RWPE2 (cell line): ENCODE results near the gene NIPSNAP2.
"Not testable (repeated sequence)": the region's sequence is repeated elsewhere in the genome, so short reads cannot be mapped to it uniquely, and the experiment has no call there.

Source experiments
- ATAC-seq: fragments of 200-7000 bp; cut with Tn5 transposase; 3 replicates; pipeline ENCODE4 v1.9.1; 2021; ENCODE audit warnings: low read depth
- DNase-seq: peaks from one replicate; pipeline ENCODE4 v3.0.0-alpha.2; 2020; ENCODE audit warnings: low spot score
- H3K27ac ChIP-seq: fragments of 450-650 bp; 2 replicates; pipeline ENCODE4 v1.5.1; 2017; ENCODE audit warnings: mild to moderate bottlenecking; ENCODE audit not compliant: poor library complexity, severe bottlenecking
- H3K27me3 ChIP-seq: fragments of 250-450 bp; sonication (Bioruptor Pico); 2 replicates; pipeline ENCODE4 v1.5.1; 2021; ENCODE audit warnings: mild to moderate bottlenecking, moderate library complexity; ENCODE audit not compliant: insufficient read depth, poor library complexity, severe bottlenecking
- H3K36me3 ChIP-seq: fragments of 250-450 bp; sonication (Bioruptor Pico); 2 replicates; pipeline ENCODE4 v1.5.1; 2020; ENCODE audit warnings: low read depth, mild to moderate bottlenecking, moderate library complexity
- H3K4me1 ChIP-seq: fragments of 250-450 bp; sonication (Bioruptor Pico); 2 replicates; pipeline ENCODE4 v1.5.1; 2021; ENCODE audit warnings: mild to moderate bottlenecking, moderate library complexity; ENCODE audit not compliant: insufficient read depth, poor library complexity, severe bottlenecking
- H3K4me3 ChIP-seq: fragments of 250-450 bp; sonication (Bioruptor Pico); 2 replicates; pipeline ENCODE4 v1.5.1; 2021; ENCODE audit warnings: mild to moderate bottlenecking, moderate library complexity; ENCODE audit not compliant: severe bottlenecking
- H3K9me3 ChIP-seq: fragments of 250-450 bp; sonication (Bioruptor Pico); 2 replicates; pipeline ENCODE4 v1.5.1; 2021; ENCODE audit warnings: mild to moderate bottlenecking, moderate library complexity; ENCODE audit not compliant: severe bottlenecking
- CTCF ChIP-seq: fragments of 450-650 bp; IDR thresholded peaks from one replicate; pipeline ENCODE4 v1.5.1; 2017; ENCODE audit warnings: mild to moderate bottlenecking, moderate library complexity; ENCODE audit not compliant: poor library complexity, severe bottlenecking

Gene NIPSNAP2

DNA sequence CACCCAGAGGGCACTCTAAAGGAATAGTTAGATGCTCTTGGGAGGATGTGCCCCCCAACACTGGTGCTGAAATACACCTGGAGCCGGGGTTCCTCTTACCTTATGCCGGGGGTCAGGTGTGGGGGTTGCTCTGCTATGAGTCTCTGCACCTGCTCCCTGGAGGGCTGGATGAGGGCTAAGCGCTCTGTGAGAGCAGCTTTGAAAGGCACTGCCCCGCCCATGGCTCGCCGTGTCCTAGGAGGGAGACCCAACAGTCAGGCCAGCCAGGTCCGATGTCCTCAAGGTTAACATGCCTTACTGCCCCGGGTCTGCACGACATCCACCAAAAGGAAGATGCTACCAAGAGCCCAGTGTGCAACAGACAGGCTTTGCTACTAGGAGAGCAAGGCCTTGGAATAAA is 55.1 kb downstream of the NIPSNAP2 start:
- no peak for TF ChIP-seq CTCF
- H3K36me3 ChIP-seq = peaks cover 63% of the 10 kb centered on the region
- no peak for DNase-seq
- H3K4me3 ChIP-seq = no peak overlapping the region
- H3K27me3 ChIP-seq = no peaks in the 10 kb centered on the region
- H3K9me3 ChIP-seq = no peaks in the 10 kb centered on the region
- H3K27ac ChIP-seq = no peak overlapping the region
- H3K4me1 ChIP-seq = no peaks in the 10 kb centered on the region
- ATAC-seq = no peak

DNA sequence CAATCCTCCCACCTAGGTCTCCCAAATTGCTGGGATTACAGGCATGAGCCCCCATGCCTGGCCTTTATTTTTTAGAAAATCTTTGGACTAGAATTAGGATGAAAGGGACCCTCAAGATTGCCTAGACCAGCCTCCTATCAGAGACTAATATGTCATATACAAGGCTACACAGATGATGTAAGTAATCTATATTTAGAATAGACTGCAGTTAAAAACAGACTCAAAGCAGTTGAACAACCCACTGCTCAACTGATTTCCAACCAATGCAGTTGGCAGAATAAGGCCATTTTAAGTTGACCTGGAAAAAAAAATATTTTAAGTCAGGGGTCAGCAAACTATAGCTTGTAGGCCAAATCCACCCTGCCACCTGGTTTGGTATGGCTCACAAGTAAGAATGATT is 59.1 kb downstream of the NIPSNAP2 start:
- TF ChIP-seq CTCF = no peak
- DNase-seq = no peak
- no peak for ATAC-seq
- H3K9me3 ChIP-seq = no peaks in the 10 kb centered on the region
- no peak overlapping the region for H3K27ac ChIP-seq
- peaks cover 66% of the 10 kb centered on the region for H3K36me3 ChIP-seq
- peaks cover 5% of the 10 kb centered on the region for H3K4me1 ChIP-seq
- H3K4me3 ChIP-seq = no peak overlapping the region
- no peaks in the 10 kb centered on the region for H3K27me3 ChIP-seq

- Histone ChIP-seq H3K27ac (no peak overlapping the region), H3K27me3 (no peaks in the 10 kb centered on the region), H3K36me3 (peaks cover 66% of the 10 kb centered on the region), H3K4me3 (no peak overlapping the region), H3K4me1 (peaks cover 5% of the 10 kb centered on the region), H3K9me3 (no peaks in the 10 kb centered on the region)
- no peak for TF ChIP-seq CTCF
- ATAC-seq (peak; percentile 58; the same call in 1 of the 3 replicates), DNase-seq (no peak)
These were observed 62.2 kb downstream of the NIPSNAP2 start for GRCh38 chr7:56026538-56026937.

GRCh38 chr7:56028942-56029630 is 64.7 kb downstream of the NIPSNAP2 start:
- H3K9me3 ChIP-seq = no peaks in the 10 kb centered on the region
- H3K27ac ChIP-seq = no peak overlapping the region
- peaks cover 5% of the 10 kb centered on the region for H3K4me1 ChIP-seq
- ATAC-seq (no peak), DNase-seq (no peak)
- no peak for TF ChIP-seq CTCF
- H3K36me3 ChIP-seq = peaks cover 65% of the 10 kb centered on the region
- H3K27me3 ChIP-seq = no peaks in the 10 kb centered on the region
- H3K4me3 ChIP-seq = no peak overlapping the region

- DNase-seq = no peak
- Histone ChIP-seq H3K27me3 (no peaks in the 10 kb centered on the region), H3K36me3 (peaks cover 61% of the 10 kb centered on the region), H3K4me3 (no peak overlapping the region), H3K4me1 (peaks cover 5% of the 10 kb centered on the region), H3K27ac (no peak overlapping the region), H3K9me3 (no peaks in the 10 kb centered on the region)
- no peak for ATAC-seq
- no peak for TF ChIP-seq CTCF
These were observed 66.0 kb downstream of the NIPSNAP2 start for GRCh38 chr7:56030340-56030739.

- H3K4me3 ChIP-seq, H3K9me3 ChIP-seq, H3K4me1 ChIP-seq, H3K27me3 ChIP-seq, DNase-seq, H3K27ac ChIP-seq, ATAC-seq: not testable (repeated sequence)
- H3K36me3 ChIP-seq = peaks cover 49% of the 10 kb centered on the region
These were observed 67.2 kb downstream of the NIPSNAP2 start for GRCh38 chr7:56031556-56031955.

GRCh38 chr7:56032578-56032977 is 68.2 kb downstream of the NIPSNAP2 start:
- not testable (repeated sequence) for H3K27me3 ChIP-seq, H3K4me1 ChIP-seq, H3K4me3 ChIP-seq, ATAC-seq, H3K9me3 ChIP-seq, H3K27ac ChIP-seq, DNase-seq
- peaks cover 40% of the 10 kb centered on the region for H3K36me3 ChIP-seq
